Thyroid gland (tissue), 4 donors: ENCODE measurements around the gene LRRC37A2. TPM values are rescaled to one million over a fixed set of nuclear protein-coding genes. Genes with fewer than 3 reads are reported as not detected.
"Not testable (repeated sequence)": the region's sequence is repeated elsewhere in the genome, so short reads cannot be mapped to it uniquely, and the experiment has no call there.

Experiments used
- DNase-seq, 2 donors: peaks; one replicate each; pipeline ENCODE4 v3.0.0-alpha.2; 2019
- H3K27ac ChIP-seq, 3 donors: fragments of 200-600 bp; sonication (generic); 1 replicate in 2 of 3; 2 replicates in 1 of 3; pipeline ENCODE4 v1.5.1; 2016 to 2019; ENCODE audit warnings: mild to moderate bottlenecking in 1 of 3, moderate library complexity in 1 of 3
- H3K27me3 ChIP-seq: fragments of 200-600 bp; sonication (generic); one replicate; pipeline ENCODE4 v1.5.1; 2019
- H3K36me3 ChIP-seq, 2 donors: fragments of 200-600 bp; sonication (generic); one replicate each; pipeline ENCODE4 v1.5.1; 2016 to 2019
- H3K4me1 ChIP-seq, 2 donors: fragments of 200-600 bp; sonication (generic); one replicate each; pipeline ENCODE4 v1.5.1; 2017 to 2019
- H3K4me3 ChIP-seq, 3 donors: fragments of 200-600 bp; sonication (generic); replicated peaks in 1 of 3; 1 replicate in 2 of 3; 2 replicates in 1 of 3; pipeline ENCODE4 v1.5.1; 2016; ENCODE audit warnings: mild to moderate bottlenecking in 1 of 3
- H3K9me3 ChIP-seq: fragments of 200-600 bp; sonication (generic); one replicate; pipeline ENCODE4 v1.5.1; 2017
- WGBS, 2 donors: methylation state at CpG; one replicate each; pipeline ENCODE4 v1.1.5; 2017; 5-methylcytosine and 5-hydroxymethylcytosine counted together
- intact Hi-C: fragments of 100-400 bp; cut with DNase I; formaldehyde crosslinking; loops from one replicate; pipeline ENCODE4 v1.15.1; 2023
- total RNA-seq, 4 donors: library from RNA; depleted of rRNA; stranded (reverse); fragments of >200 nt; gene quantifications; one replicate each; pipeline ENCODE4 v1.2.3, GENCODE V29; 2016

The LRRC37A2 gene
- total RNA-seq, 4 donors from 2014 or later = 9.4 to 17.6 (median 16.0) TPM

DNA sequence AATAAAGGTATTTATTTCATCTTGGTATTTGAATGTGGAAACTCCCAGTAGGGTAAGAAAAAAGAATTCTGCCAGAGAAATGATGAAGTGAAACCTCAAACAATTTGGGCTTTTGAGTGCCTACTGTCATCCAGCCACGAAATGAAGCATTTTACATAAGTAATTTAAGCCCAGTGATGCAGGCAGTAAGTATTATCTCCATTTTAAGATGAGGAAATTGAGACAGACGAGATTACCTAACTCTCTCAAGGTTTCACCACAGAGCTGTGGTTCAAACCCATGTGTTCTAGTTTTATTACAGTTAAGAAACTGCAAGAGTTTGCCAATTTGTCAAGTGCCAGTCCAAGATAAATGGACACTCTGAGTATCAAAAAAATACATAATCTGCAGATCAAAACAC is 54.0 kb downstream of the LRRC37A2 start:
- intact Hi-C loops, H3K9me3 ChIP-seq: not testable (repeated sequence)

DNA sequence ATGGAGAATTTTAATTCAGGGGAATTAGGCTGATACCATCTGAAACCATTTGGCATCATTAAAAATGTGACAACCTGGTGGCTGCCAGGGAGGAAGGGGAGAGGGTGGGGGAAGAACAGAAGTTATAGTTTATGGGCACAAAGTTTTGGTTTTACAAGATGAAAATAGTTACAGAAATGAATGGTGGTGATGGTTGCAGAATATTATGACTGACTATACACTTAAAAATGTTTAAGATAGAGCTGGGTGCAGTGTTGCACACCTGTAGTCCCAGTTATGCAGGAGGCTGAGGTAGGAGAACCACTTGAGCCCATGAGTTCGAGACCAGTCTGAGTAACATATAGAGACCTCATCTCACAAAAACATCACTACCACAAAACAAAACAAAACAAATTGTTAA is 54.7 kb downstream of the LRRC37A2 start:
- intact Hi-C loops, H3K9me3 ChIP-seq, H3K27ac ChIP-seq, DNase-seq, H3K36me3 ChIP-seq, H3K27me3 ChIP-seq, H3K4me3 ChIP-seq, H3K4me1 ChIP-seq: not testable (repeated sequence)
- no CpG with 5 or more reads among the region's 1 CpG for WGBS, 2 donors

More for the DNA sequence above, 54.0 kb downstream of the LRRC37A2 start:
- not testable (repeated sequence) for H3K27ac ChIP-seq, H3K4me1 ChIP-seq, DNase-seq, H3K4me3 ChIP-seq, H3K27me3 ChIP-seq, H3K36me3 ChIP-seq
- no CpG with 5 or more reads among the region's 2 CpGs for WGBS, 2 donors

DNA sequence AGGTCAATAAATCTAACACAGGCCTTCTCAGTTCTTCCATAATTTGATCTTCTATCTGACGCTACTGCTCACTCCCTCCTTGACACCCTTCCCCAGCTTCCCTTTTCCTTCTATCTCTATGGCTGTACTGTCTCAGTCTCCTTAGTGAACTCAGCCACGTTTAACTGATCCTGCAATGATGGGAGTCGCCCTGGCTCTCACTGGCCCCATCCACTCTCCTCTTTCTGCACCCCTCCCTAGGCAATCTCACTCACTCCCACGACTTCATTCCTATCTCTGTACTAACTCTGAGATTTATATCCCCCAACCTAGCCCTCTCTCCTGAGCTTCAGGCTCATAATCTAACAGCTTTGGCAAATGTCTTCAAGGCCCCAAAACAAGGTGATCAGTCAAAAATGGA is 59.5 kb downstream of the LRRC37A2 start:
- not testable (repeated sequence) for H3K27ac ChIP-seq
- no CpG with 5 or more reads among the region's 4 CpGs for WGBS, 2 donors

DNA sequence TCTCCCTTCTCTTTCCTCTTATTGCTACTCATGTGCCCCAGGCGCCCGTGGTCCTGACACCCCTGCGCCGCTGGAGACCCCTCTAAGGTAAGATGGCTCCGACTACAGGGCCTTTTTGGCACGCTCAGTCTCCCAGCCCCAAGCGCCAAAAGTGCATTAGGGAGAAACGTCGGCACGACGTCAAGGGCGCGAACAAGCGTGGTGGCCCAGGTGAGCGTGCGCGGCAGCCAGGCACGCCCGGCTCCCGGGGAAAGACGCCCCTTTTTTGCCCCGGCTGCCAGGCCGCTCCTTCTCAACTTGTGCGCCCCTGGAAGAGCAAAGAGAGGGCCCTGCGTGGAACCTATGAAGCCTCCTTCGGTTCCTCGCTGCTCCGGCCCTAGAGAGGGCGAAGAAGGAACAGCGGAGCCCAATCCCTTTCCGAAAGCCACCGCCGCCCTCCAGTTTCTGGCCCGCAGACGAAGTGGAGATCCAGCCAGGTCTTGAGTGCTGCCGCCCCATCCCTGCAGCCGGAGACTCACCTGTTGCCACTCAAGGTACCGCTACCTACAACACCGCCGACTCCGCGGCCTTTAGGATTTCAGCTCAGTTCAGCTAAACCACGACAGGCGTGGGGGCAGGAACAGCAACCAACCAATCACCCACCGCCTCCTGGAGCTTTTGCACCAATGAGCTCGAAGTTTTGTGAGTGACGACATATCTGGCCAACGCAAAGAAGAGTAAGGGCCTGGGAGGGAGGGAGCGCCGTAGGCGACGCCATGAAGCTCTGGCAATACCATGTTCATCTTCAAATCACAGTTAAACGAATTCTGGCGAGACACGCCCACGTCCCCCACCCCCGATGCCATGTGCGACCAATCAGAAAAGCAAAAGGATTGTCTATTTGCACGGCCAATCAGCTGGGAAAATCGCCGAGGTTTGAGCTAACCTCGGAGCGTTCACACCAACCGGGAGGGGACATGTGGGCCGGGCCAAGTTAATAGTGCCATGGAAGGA is 67.1 kb downstream of the LRRC37A2 start, which contains the start of gene ARL17A:
Gene ARL17A, minus strand, starts transcription at position 609 of the 993 bp plus-strand sequence. CDS start 3,369 bp downstream, outside the sequence.
- Histone ChIP-seq H3K27ac (peak within 1 kb of the TSS in 1 of 3 donors; percentile 45), H3K4me3 (peak within 1 kb of the TSS in 1 of 3 donors; percentile 11)
- intact Hi-C loops, H3K9me3 ChIP-seq, H3K36me3 ChIP-seq, H3K27me3 ChIP-seq, H3K4me1 ChIP-seq: not testable (repeated sequence)
- peak; percentile 79 to 81 for DNase-seq
- no CpG with 5 or more reads among the region's 65 CpGs for WGBS, 2 donors

More for the DNA sequence above, 59.5 kb downstream of the LRRC37A2 start:
- H3K4me1 ChIP-seq, H3K9me3 ChIP-seq, intact Hi-C loops, DNase-seq, H3K27me3 ChIP-seq, H3K36me3 ChIP-seq, H3K4me3 ChIP-seq: not testable (repeated sequence)

DNA sequence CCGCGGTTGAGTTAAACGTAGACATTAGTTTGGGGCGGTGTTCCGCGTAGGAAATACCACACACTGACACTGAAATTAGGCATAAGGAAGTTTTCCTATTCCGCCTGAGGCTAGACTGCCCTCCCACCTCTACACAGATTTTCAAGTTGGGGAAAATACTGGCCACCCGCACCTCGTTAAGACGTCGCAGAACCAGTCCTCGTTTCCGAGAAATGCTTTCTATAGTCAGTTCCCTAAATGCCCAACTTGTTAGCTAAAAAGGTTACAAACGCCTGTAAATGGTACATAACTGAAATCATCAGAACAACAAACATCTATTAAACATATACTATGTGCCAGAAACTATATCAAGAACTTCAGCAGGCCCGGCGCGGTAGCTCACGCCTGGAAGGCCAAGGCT is 67.8 kb downstream of the LRRC37A2 start:
- intact Hi-C loops, H3K4me1 ChIP-seq, H3K9me3 ChIP-seq, DNase-seq, H3K27me3 ChIP-seq, H3K36me3 ChIP-seq: not testable (repeated sequence)
- Histone ChIP-seq H3K27ac (peak overlapping the region in 1 of 3 donors; percentile 45), H3K4me3 (peak overlapping the region in 1 of 3 donors; percentile 11)
- 13 to 50% methylated on average over 1 to 6 of the region's 18 CpGs for WGBS, 2 donors

DNA sequence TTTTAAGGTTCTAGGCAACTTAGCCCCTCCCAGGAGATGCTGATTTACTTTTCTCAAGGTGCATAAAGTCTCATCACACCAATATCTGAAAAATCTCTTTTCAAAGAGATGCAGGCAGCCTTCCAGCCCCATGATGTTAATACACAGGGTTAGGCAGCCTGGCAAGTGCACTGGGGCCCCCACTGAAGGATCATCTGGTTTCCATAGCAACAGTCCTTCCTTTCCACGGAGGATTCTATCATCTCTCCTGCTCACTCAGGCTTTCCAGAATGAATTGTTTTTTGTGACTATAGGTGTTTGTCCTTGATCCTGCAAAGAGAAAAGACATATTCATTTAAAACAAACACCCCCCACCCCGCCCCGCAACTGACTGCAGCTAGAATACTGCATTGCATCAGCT is 73.2 kb downstream of the LRRC37A2 start:
- H3K4me3 ChIP-seq, H3K27me3 ChIP-seq, H3K9me3 ChIP-seq, intact Hi-C loops, H3K4me1 ChIP-seq, H3K36me3 ChIP-seq, H3K27ac ChIP-seq, DNase-seq: not testable (repeated sequence)
- no CpG with 5 or more reads among the region's 3 CpGs for WGBS, 2 donors

DNA sequence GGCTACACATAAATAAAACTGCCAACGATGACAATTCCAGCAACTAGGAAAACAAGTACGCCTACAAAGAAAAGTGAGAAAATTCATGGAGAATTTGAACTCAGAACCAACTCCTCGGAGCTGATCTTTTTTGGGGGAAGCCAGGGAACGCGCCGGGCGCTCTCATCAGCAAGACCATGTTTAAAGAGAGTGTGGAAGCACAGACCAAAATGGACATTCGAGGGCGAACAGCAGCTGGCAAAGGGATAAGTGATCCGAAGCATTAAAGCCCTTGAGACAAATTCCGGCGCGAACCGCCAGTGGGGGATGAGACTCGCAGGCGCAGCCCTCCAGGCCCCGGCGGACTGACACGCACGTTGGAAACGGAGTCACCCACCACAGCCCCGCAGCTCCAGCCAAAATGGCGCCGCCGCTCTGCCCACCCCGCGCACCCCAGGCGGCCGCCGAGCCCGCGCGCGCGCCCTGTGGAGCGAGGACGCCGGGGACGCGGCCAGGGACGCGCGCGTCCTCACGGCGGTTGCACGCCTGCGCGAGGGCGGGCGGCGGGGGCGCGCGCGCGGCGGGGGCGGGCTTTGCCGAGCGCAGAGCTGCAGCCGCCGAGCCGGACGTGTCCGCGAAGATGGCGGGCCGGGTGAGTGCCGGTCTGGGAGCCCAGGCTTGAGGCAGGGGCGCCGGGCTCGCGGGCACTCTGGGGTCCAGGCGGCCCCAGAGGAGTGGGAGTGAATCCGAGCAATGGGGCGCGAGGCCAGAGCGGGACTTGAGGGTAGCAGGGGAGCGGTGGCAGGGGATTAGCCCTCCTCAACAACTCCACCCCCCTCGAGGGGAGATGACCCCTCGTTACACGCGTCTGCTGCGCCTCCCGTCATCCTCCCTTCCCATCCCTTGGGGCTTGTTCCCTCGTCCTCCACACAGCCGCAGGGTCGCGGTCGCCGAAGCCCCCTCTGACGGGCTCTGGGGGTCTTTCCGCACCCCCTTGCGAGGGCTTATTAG is 78.2 kb downstream of the LRRC37A2 start, which contains the start of gene NSF:
Gene NSF, plus strand, starts transcription at position 513 of the 990 bp plus-strand sequence. Its CDS starts 107 bp downstream, at position 620.
- intact Hi-C loops, H3K4me3 ChIP-seq, H3K9me3 ChIP-seq, H3K4me1 ChIP-seq, DNase-seq, H3K27me3 ChIP-seq, H3K36me3 ChIP-seq, H3K27ac ChIP-seq: not testable (repeated sequence)
- WGBS, 2 donors = no CpG with 5 or more reads among the region's 95 CpGs

DNA sequence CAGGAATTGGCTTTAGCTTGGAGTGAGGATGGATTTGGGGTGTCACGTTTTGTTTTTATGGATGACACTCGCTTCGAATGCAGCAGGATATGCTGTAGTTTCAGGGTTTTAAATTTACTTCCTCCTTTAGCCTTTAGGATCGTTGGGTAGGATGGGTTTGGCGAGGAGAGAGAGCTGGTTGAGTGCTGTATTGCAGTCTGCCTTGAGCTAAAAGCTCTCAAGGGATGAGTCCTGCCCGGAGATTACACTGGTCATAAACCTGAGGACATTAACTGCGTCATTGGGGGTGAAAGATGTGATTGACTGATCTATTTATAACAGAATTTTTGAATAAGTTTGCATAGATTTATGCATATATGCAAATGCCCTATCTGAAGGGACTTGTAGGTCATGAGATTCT is 79.1 kb downstream of the LRRC37A2 start:
- H3K36me3 ChIP-seq, H3K27me3 ChIP-seq, intact Hi-C loops, H3K9me3 ChIP-seq, H3K4me1 ChIP-seq, H3K27ac ChIP-seq, H3K4me3 ChIP-seq, DNase-seq: not testable (repeated sequence)
- no CpG with 5 or more reads among the region's 7 CpGs for WGBS, 2 donors

DNA sequence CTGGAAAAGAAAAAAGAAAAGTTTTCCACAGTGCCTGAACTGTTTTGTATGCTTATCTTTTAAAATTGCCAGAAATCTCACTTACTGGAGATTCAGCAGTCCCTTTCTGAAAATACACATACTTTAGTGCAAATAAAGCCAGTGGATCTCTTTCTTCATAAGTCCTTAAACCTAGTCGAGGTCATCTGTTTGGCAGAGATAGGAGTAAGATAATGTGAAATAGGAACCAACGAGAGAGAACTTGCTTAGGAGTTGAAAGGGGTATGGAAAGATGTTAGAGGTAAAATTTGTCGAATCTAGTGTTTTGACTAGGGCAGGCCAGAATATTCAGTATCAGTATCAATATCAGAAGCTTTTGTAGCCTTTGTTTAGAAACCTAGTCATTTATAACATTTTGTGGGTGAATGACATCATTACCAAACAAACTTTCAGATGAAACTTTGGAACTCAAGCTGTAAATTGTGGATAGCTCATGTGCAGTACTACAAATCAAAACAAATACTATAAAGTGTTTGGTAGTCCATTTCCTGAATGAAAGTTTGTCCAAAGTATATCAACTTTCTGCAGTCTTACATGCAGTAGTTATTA is 86.2 kb downstream of the LRRC37A2 start:
- DNase-seq, H3K4me3 ChIP-seq, H3K9me3 ChIP-seq, H3K36me3 ChIP-seq, H3K27me3 ChIP-seq, intact Hi-C loops, H3K27ac ChIP-seq, H3K4me1 ChIP-seq: not testable (repeated sequence)
- WGBS, 2 donors = 58 to 60% methylated on average over 3 of the region's 3 CpGs

DNA sequence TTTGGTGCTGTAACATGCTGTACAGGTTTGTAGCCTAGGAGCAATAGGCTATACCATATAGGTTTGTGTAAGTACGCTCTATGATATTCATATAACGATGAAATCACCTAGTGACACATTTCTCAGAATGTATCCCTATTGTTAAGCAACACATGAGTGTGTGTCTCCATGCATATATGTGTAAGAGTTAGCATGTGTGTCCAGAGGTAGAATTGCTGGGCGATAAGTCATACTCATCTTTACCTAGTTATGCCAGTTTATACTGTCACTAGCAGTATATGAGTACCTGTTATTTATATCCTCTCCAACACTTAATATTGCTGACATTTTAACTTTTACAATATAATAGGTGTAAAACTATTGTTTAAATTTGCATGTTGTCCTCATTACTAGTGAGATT is 88.5 kb downstream of the LRRC37A2 start:
- H3K27ac ChIP-seq, H3K9me3 ChIP-seq, H3K4me1 ChIP-seq, intact Hi-C loops, H3K4me3 ChIP-seq, H3K27me3 ChIP-seq, DNase-seq, H3K36me3 ChIP-seq: not testable (repeated sequence)
- WGBS, 2 donors = no CpG with 5 or more reads among the region's 3 CpGs

DNA sequence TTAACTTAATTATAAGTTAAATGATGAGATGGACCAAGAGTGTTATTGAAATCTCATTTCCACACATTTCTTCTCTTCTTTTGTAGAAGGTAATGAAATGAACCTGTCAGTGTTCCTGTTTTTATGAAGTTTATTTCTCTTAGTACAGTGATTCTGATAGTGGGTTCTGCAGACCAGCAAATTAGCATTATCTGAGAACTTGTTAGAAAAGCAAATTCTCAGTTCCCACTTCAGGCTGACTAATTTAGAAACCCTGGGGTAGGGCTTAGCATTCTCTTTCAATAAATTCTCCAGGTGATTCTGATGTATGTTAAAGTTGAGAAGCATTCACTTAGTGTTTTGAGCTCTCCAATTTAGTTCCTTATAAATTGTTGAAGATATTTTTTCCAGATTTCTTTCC is 90.9 kb downstream of the LRRC37A2 start:
- intact Hi-C loops, H3K4me3 ChIP-seq, H3K27ac ChIP-seq, H3K36me3 ChIP-seq, H3K27me3 ChIP-seq, H3K9me3 ChIP-seq, H3K4me1 ChIP-seq, DNase-seq: not testable (repeated sequence)
